HEK293 (cell line): ENCODE results near the gene CHST3.
A peak's percentile ranks its signal among the peaks of the same experiment; 100 is the strongest.

Experiments used
- CTCF ChIA-PET: fragments of 350-600 bp; formaldehyde crosslinking; extraction: SDS; loops from one replicate; lab custom pipeline; 2021; ENCODE audit warnings: antibody characterized with exemption; lab: Yijun Ruan, JAX
- POLR2A ChIA-PET: fragments of 300-600 bp; formaldehyde crosslinking; extraction: SDS; loops from one replicate; lab custom pipeline; 2020; ENCODE audit warnings: antibody characterized with exemption, inconsistent platforms; lab: Yijun Ruan, JAX
- H3K27ac ChIP-seq: fragments of 200-500 bp; sonication (Bioruptor generic); 2 replicates; pipeline ENCODE4 v1.5.1; 2014; ENCODE audit warnings: low read depth, low read length, control low read depth, inconsistent platforms; ENCODE audit errors: extremely low read depth
- H3K36me3 ChIP-seq, 2 experiments: fragments of 200-500 bp in 1 of 2; sonication (Bioruptor generic) in 1 of 2; 1 replicate in 1 of 2; 2 replicates in 1 of 2; pipeline ENCODE4 v1.5.1; 2014 to 2017; ENCODE audit warnings: inconsistent platforms in 2 of 2, low read length in 2 of 2; ENCODE audit not compliant: control insufficient read depth in 2 of 2, insufficient read depth in 1 of 2
- H3K4me1 ChIP-seq: fragments of 200-500 bp; sonication (Bioruptor generic); 2 replicates; pipeline ENCODE4 v1.5.1; 2014; ENCODE audit warnings: mild to moderate bottlenecking, low read length, inconsistent platforms; ENCODE audit not compliant: control insufficient read depth, insufficient read depth
- H3K4me3 ChIP-seq: 2 replicates; pipeline ENCODE4 v1.5.1; 2011; ENCODE audit warnings: low read depth, mild to moderate bottlenecking, control low read depth, low read length, moderate library complexity
- H3K9me3 ChIP-seq: fragments of 200-500 bp; sonication (Bioruptor generic); 2 replicates; pipeline ENCODE4 v1.5.1; 2014; ENCODE audit warnings: low read depth, low read length, inconsistent platforms; ENCODE audit not compliant: control insufficient read depth, insufficient read depth
- EGR2 ChIP-seq: fragments of 450-650 bp; formaldehyde crosslinking; IDR thresholded peaks from 2 replicates; pipeline ENCODE4 v1.5.1; 2016; ENCODE audit warnings: low read depth, missing biosample characterization, missing genetic modification characterization
- GFI1B ChIP-seq: fragments of 450-650 bp; formaldehyde crosslinking; IDR thresholded peaks from 2 replicates; pipeline ENCODE4 v1.5.1; 2016; ENCODE audit warnings: missing biosample characterization, missing genetic modification characterization
- GLIS2 ChIP-seq: fragments of 450-650 bp; formaldehyde crosslinking; IDR thresholded peaks from 2 replicates; pipeline ENCODE4 v1.5.1; 2016; ENCODE audit warnings: missing biosample characterization, missing genetic modification characterization
- PRDM1 ChIP-seq: fragments of 450-650 bp; formaldehyde crosslinking; IDR thresholded peaks from 2 replicates; pipeline ENCODE4; 2016; ENCODE audit warnings: missing biosample characterization, missing genetic modification characterization
- ZBTB8A ChIP-seq: fragments of 450-650 bp; formaldehyde crosslinking; IDR thresholded peaks from 2 replicates; pipeline ENCODE4 v1.5.1; 2016; ENCODE audit warnings: missing biosample characterization, missing genetic modification characterization
- ZNF266 ChIP-seq: fragments of 450-650 bp; formaldehyde crosslinking; IDR thresholded peaks from 2 replicates; pipeline ENCODE4 v1.5.1; 2016; ENCODE audit warnings: missing biosample characterization, missing genetic modification characterization, low read depth
- ZNF350 ChIP-seq: fragments of 450-650 bp; formaldehyde crosslinking; IDR thresholded peaks from 2 replicates; pipeline ENCODE4 v1.5.0; 2017; ENCODE audit warnings: missing biosample characterization, mild to moderate bottlenecking, missing genetic modification characterization
- ZNF366 ChIP-seq: fragments of 450-650 bp; formaldehyde crosslinking; conservative IDR thresholded peaks from 2 replicates; pipeline ENCODE4 v1.5.1; 2016; ENCODE audit warnings: missing biosample characterization, missing genetic modification characterization
- ZNF548 ChIP-seq: fragments of 450-650 bp; formaldehyde crosslinking; IDR thresholded peaks from 2 replicates; pipeline ENCODE4 v1.5.1; 2016; ENCODE audit warnings: missing biosample characterization, missing genetic modification characterization
- ZNF555 ChIP-seq: fragments of 450-650 bp; formaldehyde crosslinking; conservative IDR thresholded peaks from 2 replicates; pipeline ENCODE4 v1.5.1; 2017; ENCODE audit warnings: missing biosample characterization, mild to moderate bottlenecking, missing genetic modification characterization, inconsistent platforms
- ZNF670 ChIP-seq: fragments of 450-650 bp; formaldehyde crosslinking; IDR thresholded peaks from 2 replicates; pipeline ENCODE4 v1.5.1; 2016; ENCODE audit warnings: missing biosample characterization, missing genetic modification characterization, low read depth
- TF ChIP-seq, protein P1 (sequence below): fragments of 450-650 bp; formaldehyde crosslinking; IDR thresholded peaks from 2 replicates; pipeline ENCODE4 v1.5.1; 2016; ENCODE audit warnings: missing biosample characterization, missing genetic modification characterization
- TF ChIP-seq, protein P2 (sequence below): fragments of 450-650 bp; formaldehyde crosslinking; IDR thresholded peaks from 2 replicates; pipeline ENCODE4 v1.5.1; 2017; ENCODE audit warnings: missing biosample characterization, missing genetic modification characterization
- TF ChIP-seq, protein P3 (sequence below): fragments of 450-650 bp; formaldehyde crosslinking; IDR thresholded peaks from 2 replicates; pipeline ENCODE4 v1.5.1; 2016; ENCODE audit warnings: missing biosample characterization, missing genetic modification characterization
- TF ChIP-seq, protein P4 (sequence below): fragments of 450-650 bp; formaldehyde crosslinking; IDR thresholded peaks from 2 replicates; pipeline ENCODE4 v1.5.1; 2017; ENCODE audit warnings: missing biosample characterization, missing genetic modification characterization
- TF ChIP-seq, protein P5 (sequence below): fragments of 450-650 bp; formaldehyde crosslinking; IDR thresholded peaks from 2 replicates; pipeline ENCODE4 v1.5.1; 2016; ENCODE audit warnings: missing biosample characterization, missing genetic modification characterization
- TF ChIP-seq, protein P6 (sequence below): fragments of 450-650 bp; formaldehyde crosslinking; IDR thresholded peaks from 2 replicates; pipeline ENCODE4 v1.5.1; 2016; ENCODE audit warnings: missing biosample characterization, missing genetic modification characterization
- TF ChIP-seq, protein P7 (sequence below): fragments of 450-650 bp; formaldehyde crosslinking; IDR thresholded peaks from 2 replicates; pipeline ENCODE4; 2016; ENCODE audit warnings: missing biosample characterization, missing genetic modification characterization

Gene CHST3

DNA sequence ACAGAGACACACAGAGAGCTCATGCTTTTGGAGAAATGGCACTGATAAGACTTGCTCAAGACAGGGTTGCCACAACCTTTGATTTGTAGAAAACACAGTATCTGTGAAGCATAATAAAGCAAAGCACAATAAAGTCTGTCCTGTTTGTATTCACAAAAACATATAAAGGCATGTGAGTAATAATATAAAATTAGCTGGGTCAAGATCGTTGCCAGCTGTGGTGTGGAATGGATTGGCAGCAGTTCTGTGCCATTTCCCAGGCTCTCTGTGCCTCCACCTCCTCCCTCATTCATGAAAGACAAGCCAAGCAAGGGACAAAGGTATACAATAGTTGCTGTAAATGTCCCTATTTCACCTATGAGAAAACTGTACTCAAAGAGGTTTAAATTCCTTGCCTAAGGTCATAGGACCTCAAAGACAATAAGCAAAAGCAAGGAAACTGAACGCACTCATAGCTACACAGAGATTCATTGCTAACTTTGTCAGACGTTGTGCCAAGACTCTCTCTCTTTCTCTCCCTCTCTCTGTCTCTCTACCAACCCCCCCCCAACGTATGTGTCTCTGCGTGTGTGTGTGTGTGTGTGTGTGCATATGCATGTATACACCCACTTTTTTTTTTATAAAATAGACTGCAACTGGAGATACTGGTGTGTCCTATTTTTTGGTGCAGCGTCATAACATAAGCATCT lies 31.8 kb downstream of the CHST3 start:
- Histone ChIP-seq H3K27ac (no peak overlapping the region), H3K4me3 (no peak overlapping the region), H3K4me1 (peaks cover 12% of the 10 kb centered on the region), H3K9me3 (no peaks in the 10 kb centered on the region), H3K36me3 (no peaks in the 10 kb centered on the region)
- ChIA-PET CTCF (interaction anchor here (0.6 to 1.5 kb wide), 3 partner anchors 38 to 101 kb away, joined by 3 to 4 read pairs (median 4); no protein-coding TSS in a partner anchor), POLR2A (no interaction called here)
- TF ChIP-seq, protein P1, sequence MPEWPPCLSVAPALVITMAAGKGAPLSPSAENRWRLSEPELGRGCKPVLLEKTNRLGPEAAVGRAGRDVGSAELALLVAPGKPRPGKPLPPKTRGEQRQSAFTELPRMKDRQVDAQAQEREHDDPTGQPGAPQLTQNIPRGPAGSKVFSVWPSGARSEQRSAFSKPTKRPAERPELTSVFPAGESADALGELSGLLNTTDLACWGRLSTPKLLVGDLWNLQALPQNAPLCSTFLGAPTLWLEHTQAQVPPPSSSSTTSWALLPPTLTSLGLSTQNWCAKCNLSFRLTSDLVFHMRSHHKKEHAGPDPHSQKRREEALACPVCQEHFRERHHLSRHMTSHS (tag by site-specific recombination): no peak
- TF ChIP-seq, protein P2, sequence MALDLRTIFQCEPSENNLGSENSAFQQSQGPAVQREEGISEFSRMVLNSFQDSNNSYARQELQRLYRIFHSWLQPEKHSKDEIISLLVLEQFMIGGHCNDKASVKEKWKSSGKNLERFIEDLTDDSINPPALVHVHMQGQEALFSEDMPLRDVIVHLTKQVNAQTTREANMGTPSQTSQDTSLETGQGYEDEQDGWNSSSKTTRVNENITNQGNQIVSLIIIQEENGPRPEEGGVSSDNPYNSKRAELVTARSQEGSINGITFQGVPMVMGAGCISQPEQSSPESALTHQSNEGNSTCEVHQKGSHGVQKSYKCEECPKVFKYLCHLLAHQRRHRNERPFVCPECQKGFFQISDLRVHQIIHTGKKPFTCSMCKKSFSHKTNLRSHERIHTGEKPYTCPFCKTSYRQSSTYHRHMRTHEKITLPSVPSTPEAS (tag by site-specific recombination): peak; percentile 56
- TF ChIP-seq ZNF555 (tag by site-specific recombination) (no peak), PRDM1 (tag by site-specific recombination) (peak; percentile 57; the same call in 1 of the 2 replicates), ZNF266 (tag by site-specific recombination) (peak; percentile 24; the same call in 1 of the 2 replicates)
- TF ChIP-seq, protein P3, sequence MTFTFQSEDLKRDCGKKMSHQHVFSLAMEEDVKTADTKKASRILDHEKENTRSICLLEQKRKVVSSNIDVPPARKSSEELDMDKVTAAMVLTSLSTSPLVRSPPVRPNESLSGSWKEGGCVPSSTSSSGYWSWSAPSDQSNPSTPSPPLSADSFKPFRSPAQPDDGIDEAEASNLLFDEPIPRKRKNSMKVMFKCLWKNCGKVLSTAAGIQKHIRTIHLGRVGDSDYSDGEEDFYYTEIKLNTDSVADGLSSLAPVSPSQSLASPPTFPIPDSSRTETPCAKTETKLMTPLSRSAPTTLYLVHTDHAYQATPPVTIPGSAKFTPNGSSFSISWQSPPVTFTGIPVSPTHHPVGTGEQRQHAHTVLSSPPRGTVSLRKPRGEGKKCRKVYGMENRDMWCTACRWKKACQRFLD (tag by site-specific recombination): no peak

DNA sequence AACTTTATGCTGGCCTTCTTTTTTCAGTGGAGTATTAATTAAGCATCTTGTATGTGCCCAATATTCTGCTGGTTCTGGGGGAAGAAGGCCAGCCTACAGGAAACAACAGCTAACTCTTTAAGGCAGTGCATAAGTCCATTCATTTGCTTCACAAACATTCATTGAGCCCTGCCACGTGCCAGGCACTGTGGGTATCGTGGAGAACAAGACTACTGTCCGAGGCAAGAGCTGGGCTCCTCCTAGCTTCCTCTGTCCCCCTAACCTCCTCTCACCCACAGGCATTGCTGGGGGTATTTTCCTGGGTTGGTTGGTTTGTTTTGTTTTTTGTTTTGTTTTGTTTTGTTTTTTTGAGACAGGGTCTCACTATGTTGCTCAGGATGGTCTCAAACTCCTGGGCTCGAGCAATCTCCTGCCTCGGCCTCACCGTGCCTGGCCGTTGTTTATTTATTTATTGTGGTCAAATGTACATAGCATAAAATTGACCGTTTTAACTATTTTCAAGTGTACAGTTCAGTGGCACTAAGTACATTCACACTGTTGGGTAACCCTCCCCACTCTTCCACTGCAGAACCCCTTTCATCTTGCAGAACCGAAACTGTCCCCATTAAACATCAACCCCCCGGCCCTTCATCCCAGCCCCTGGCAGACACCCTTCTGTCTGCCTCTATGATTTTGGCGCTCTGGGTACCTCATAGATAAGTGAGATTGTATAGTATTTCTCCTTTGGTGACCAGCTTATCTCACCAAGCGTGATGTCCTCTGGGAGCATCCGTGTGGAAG lies 32.6 kb downstream of the CHST3 start:
- Histone ChIP-seq H3K9me3 (no peaks in the 10 kb centered on the region), H3K4me3 (no peak overlapping the region)
- no peak for TF ChIP-seq GLIS2
- TF ChIP-seq ZNF670 (tag by site-specific recombination): no peak
- TF ChIP-seq ZNF548 (tag by site-specific recombination): no peak
- TF ChIP-seq GFI1B: no peak
- no peak for TF ChIP-seq EGR2 (tag by site-specific recombination)
- TF ChIP-seq ZNF366 (tag by site-specific recombination): no peak
- TF ChIP-seq, protein P4, sequence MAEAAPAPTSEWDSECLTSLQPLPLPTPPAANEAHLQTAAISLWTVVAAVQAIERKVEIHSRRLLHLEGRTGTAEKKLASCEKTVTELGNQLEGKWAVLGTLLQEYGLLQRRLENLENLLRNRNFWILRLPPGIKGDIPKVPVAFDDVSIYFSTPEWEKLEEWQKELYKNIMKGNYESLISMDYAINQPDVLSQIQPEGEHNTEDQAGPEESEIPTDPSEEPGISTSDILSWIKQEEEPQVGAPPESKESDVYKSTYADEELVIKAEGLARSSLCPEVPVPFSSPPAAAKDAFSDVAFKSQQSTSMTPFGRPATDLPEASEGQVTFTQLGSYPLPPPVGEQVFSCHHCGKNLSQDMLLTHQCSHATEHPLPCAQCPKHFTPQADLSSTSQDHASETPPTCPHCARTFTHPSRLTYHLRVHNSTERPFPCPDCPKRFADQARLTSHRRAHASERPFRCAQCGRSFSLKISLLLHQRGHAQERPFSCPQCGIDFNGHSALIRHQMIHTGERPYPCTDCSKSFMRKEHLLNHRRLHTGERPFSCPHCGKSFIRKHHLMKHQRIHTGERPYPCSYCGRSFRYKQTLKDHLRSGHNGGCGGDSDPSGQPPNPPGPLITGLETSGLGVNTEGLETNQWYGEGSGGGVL: no peak
- TF ChIP-seq, protein P5, sequence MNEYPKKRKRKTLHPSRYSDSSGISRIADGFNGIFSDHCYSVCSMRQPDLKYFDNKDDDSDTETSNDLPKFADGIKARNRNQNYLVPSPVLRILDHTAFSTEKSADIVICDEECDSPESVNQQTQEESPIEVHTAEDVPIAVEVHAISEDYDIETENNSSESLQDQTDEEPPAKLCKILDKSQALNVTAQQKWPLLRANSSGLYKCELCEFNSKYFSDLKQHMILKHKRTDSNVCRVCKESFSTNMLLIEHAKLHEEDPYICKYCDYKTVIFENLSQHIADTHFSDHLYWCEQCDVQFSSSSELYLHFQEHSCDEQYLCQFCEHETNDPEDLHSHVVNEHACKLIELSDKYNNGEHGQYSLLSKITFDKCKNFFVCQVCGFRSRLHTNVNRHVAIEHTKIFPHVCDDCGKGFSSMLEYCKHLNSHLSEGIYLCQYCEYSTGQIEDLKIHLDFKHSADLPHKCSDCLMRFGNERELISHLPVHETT (tag by site-specific recombination): no peak
- TF ChIP-seq ZBTB8A (tag by site-specific recombination): no peak
- TF ChIP-seq, protein P6, sequence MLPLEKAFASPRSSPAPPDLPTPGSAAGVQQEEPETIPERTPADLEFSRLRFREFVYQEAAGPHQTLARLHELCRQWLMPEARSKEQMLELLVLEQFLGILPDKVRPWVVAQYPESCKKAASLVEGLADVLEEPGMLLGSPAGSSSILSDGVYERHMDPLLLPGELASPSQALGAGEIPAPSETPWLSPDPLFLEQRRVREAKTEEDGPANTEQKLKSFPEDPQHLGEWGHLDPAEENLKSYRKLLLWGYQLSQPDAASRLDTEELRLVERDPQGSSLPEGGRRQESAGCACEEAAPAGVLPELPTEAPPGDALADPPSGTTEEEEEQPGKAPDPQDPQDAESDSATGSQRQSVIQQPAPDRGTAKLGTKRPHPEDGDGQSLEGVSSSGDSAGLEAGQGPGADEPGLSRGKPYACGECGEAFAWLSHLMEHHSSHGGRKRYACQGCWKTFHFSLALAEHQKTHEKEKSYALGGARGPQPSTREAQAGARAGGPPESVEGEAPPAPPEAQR (tag by site-specific recombination): no peak
- TF ChIP-seq, protein P7, sequence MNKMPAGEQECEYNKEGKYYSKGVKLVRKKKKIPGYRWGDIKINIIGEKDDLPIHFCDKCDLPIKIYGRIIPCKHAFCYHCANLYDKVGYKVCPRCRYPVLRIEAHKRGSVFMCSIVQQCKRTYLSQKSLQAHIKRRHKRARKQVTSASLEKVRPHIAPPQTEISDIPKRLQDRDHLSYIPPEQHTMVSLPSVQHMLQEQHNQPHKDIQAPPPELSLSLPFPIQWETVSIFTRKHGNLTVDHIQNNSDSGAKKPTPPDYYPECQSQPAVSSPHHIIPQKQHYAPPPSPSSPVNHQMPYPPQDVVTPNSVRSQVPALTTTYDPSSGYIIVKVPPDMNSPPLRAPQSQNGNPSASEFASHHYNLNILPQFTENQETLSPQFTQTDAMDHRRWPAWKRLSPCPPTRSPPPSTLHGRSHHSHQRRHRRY: no peak
- TF ChIP-seq ZNF350 (tag by site-specific recombination): no peak
- TF ChIP-seq, all 188 proteins: peak for 0
- peaks cover 12% of the 10 kb centered on the region for H3K4me1 ChIP-seq
- ChIA-PET POLR2A (no interaction called here), CTCF (no interaction called here)
- H3K27ac ChIP-seq: no peak overlapping the region
- no peaks in the 10 kb centered on the region for H3K36me3 ChIP-seq
